ENCODE measurements around the gene ZSWIM4.

ZSWIM4 gene

GRCh38 chr19:13841086-13841961, 46.1 kb downstream of the ZSWIM4 start:
- Histone ChIP-seq H3K9ac (ENCODE audit: low read length) (peak overlapping the region; percentile 87), H3K4me3 (ENCODE audit: low read depth, low read length) (peak overlapping the region; percentile 97), H3K27ac (ENCODE audit: low read depth, low read length) (peak overlapping the region; percentile 85), H2BK12ac (ENCODE audit: low read length) (no peak overlapping the region), H3K27me3 (ENCODE audit: insufficient read depth, low read length) (no peaks in the 10 kb centered on the region), H3K18ac (ENCODE audit: low read length) (peak overlapping the region; percentile 10), H4K12ac (ENCODE audit: low read depth, low read length) (no peak overlapping the region), H3K9me3 (ENCODE audit: insufficient read depth, low read depth, low read length) (no peaks in the 10 kb centered on the region), H3K79me1 (ENCODE audit: low read length) (peaks cover 55% of the 10 kb centered on the region), H3K79me2 (ENCODE audit: control insufficient read depth, insufficient read depth, low read length, poor library complexity) (peaks cover 53% of the 10 kb centered on the region), H4K8ac (ENCODE audit: low read depth, low read length) (peak overlapping the region; percentile 10), H3K36me3 (ENCODE audit: control insufficient read depth in 1 of 2, insufficient read depth in 2 of 2, low read length in 2 of 2) (peaks cover 43 to 44% of the 10 kb centered on the region in 2 experiments), H2BK5ac (ENCODE audit: low read depth, low read length, poor library complexity) (peak overlapping the region; percentile 28), H3K4ac (ENCODE audit: low read depth, low read length) (peak overlapping the region; percentile 97), H3K4me1 (ENCODE audit: control insufficient read depth in 1 of 2, insufficient read depth in 2 of 2, low read length in 2 of 2) (peaks cover 51 to 54% of the 10 kb centered on the region in 2 experiments), H3K14ac (ENCODE audit: low read length) (peak overlapping the region; percentile 4), H3K23ac (ENCODE audit: low read length) (no peak overlapping the region), H2AFZ (ENCODE audit: insufficient read depth, low read length, poor library complexity) (no peak overlapping the region), H2AK5ac (ENCODE audit: low read length) (no peak overlapping the region), H2BK120ac (ENCODE audit: insufficient read depth, low read length, poor library complexity) (peak overlapping the region; percentile 9), H3K4me2 (ENCODE audit: low read length) (peak overlapping the region; percentile 97), H4K91ac (ENCODE audit: low read depth, low read length) (peak overlapping the region; percentile 4)
- WGBS (ENCODE audit: extremely low coverage, insufficient coverage, insufficient read length) = no CpG with 5 or more reads among the region's 26 CpGs
- peak; percentile 54 to 65 for DNase-seq

GRCh38 chr19:13841962-13842290, 46.7 kb downstream of the ZSWIM4 start:
- no peak overlapping the region for H2BK12ac ChIP-seq (ENCODE audit: low read length)
- no peak overlapping the region for H3K18ac ChIP-seq (ENCODE audit: low read length)
- no peak overlapping the region for H4K8ac ChIP-seq (ENCODE audit: low read depth, low read length)
- DNase-seq = peak; percentile 24 to 56
- no peak overlapping the region for H4K12ac ChIP-seq (ENCODE audit: low read depth, low read length)
- H3K23ac ChIP-seq (ENCODE audit: low read length) = no peak overlapping the region
- H3K9ac ChIP-seq (ENCODE audit: low read length) = peak overlapping the region; percentile 94
- H3K27ac ChIP-seq (ENCODE audit: low read depth, low read length) = peak overlapping the region; percentile 85
- H3K27me3 ChIP-seq (ENCODE audit: insufficient read depth, low read length) = no peaks in the 10 kb centered on the region
- peaks cover 61% of the 10 kb centered on the region for H3K79me1 ChIP-seq (ENCODE audit: low read length)
- peak overlapping the region; percentile 97 for H3K4me2 ChIP-seq (ENCODE audit: low read length)
- H3K36me3 ChIP-seq (ENCODE audit: control insufficient read depth in 1 of 2, insufficient read depth in 2 of 2, low read length in 2 of 2) = peaks cover 37 to 38% of the 10 kb centered on the region in 2 experiments
- no peak overlapping the region for H2AFZ ChIP-seq (ENCODE audit: insufficient read depth, low read length, poor library complexity)
- H2AK5ac ChIP-seq (ENCODE audit: low read length) = no peak overlapping the region
- H3K4me3 ChIP-seq (ENCODE audit: low read depth, low read length) = peak overlapping the region; percentile 97
- peak overlapping the region; percentile 93 for H2BK5ac ChIP-seq (ENCODE audit: low read depth, low read length, poor library complexity)
- peaks cover 53% of the 10 kb centered on the region for H3K79me2 ChIP-seq (ENCODE audit: control insufficient read depth, insufficient read depth, low read length, poor library complexity)
- no peak overlapping the region for H2BK120ac ChIP-seq (ENCODE audit: insufficient read depth, low read length, poor library complexity)
- peak overlapping the region; percentile 4 for H3K14ac ChIP-seq (ENCODE audit: low read length)
- no peak overlapping the region for H4K91ac ChIP-seq (ENCODE audit: low read depth, low read length)
- no peaks in the 10 kb centered on the region for H3K9me3 ChIP-seq (ENCODE audit: insufficient read depth, low read depth, low read length)
- peaks cover 55% of the 10 kb centered on the region in 2 experiments for H3K4me1 ChIP-seq (ENCODE audit: control insufficient read depth in 1 of 2, insufficient read depth in 2 of 2, low read length in 2 of 2)
- WGBS (ENCODE audit: extremely low coverage, insufficient coverage, insufficient read length) = no CpG with 5 or more reads among the region's 11 CpGs
- H3K4ac ChIP-seq (ENCODE audit: low read depth, low read length) = peak overlapping the region; percentile 97

- H3K23ac ChIP-seq (ENCODE audit: low read length) = no peak overlapping the region
- H4K12ac ChIP-seq (ENCODE audit: low read depth, low read length) = peak overlapping the region; percentile 89
- H3K4me2 ChIP-seq (ENCODE audit: low read length) = peak overlapping the region; percentile 99
- H3K14ac ChIP-seq (ENCODE audit: low read length) = peak overlapping the region; percentile 96
- H3K79me2 ChIP-seq (ENCODE audit: control insufficient read depth, insufficient read depth, low read length, poor library complexity) = peaks cover 55% of the 10 kb centered on the region
- peak overlapping the region; percentile 87 for H2AFZ ChIP-seq (ENCODE audit: insufficient read depth, low read length, poor library complexity)
- peaks cover 54 to 56% of the 10 kb centered on the region in 2 experiments for H3K4me1 ChIP-seq (ENCODE audit: control insufficient read depth in 1 of 2, insufficient read depth in 2 of 2, low read length in 2 of 2)
- H2BK12ac ChIP-seq (ENCODE audit: low read length) = peak overlapping the region; percentile 91
- peaks cover 67% of the 10 kb centered on the region for H3K79me1 ChIP-seq (ENCODE audit: low read length)
- WGBS (ENCODE audit: extremely low coverage, insufficient coverage, insufficient read length) = no CpG with 5 or more reads among the region's 95 CpGs
- H3K18ac ChIP-seq (ENCODE audit: low read length) = peak overlapping the region; percentile 97
- peak overlapping the region; percentile 97 for H3K4me3 ChIP-seq (ENCODE audit: low read depth, low read length)
- peak overlapping the region; percentile 95 for H2BK120ac ChIP-seq (ENCODE audit: insufficient read depth, low read length, poor library complexity)
- H4K91ac ChIP-seq (ENCODE audit: low read depth, low read length) = peak overlapping the region; percentile 98
- peak overlapping the region; percentile 80 for H4K8ac ChIP-seq (ENCODE audit: low read depth, low read length)
- H3K4ac ChIP-seq (ENCODE audit: low read depth, low read length) = peak overlapping the region; percentile 97
- H3K27ac ChIP-seq (ENCODE audit: low read depth, low read length) = peak overlapping the region; percentile 85
- H3K36me3 ChIP-seq (ENCODE audit: control insufficient read depth in 1 of 2, insufficient read depth in 2 of 2, low read length in 2 of 2) = peaks cover 32 to 33% of the 10 kb centered on the region in 2 experiments
- peak overlapping the region; percentile 80 for H2AK5ac ChIP-seq (ENCODE audit: low read length)
- no peaks in the 10 kb centered on the region for H3K9me3 ChIP-seq (ENCODE audit: insufficient read depth, low read depth, low read length)
- H3K27me3 ChIP-seq (ENCODE audit: insufficient read depth, low read length) = no peaks in the 10 kb centered on the region
- H2BK5ac ChIP-seq (ENCODE audit: low read depth, low read length, poor library complexity) = peak overlapping the region; percentile 99
- H3K9ac ChIP-seq (ENCODE audit: low read length) = peak overlapping the region; percentile 94
- DNase-seq = peak; percentile 56 to 71
Measured at GRCh38 chr19:13842291-13843103, 47.3 kb downstream of the ZSWIM4 start.

Measured in trophoblast cell (in vitro differentiated cells and primary cell).